ENCODE results near the gene LAMB2.

- TF ChIP-seq CTCF (IDR thresholded peaks at IDR 0.05) = no peak
- no peak for TF ChIP-seq POLR2A (IDR thresholded peaks at IDR 0.05)
Observed at GRCh38 chr3:49104427-49105291, 28.2 kb downstream of the LAMB2 start, which contains the start of gene QARS1.

Measured in lower leg skin (tissue), 3 donors.